ENCODE results near the gene NCKAP5.

The NCKAP5 gene

GRCh38 chr2:133194777-133195335 lies 373.4 kb downstream of the NCKAP5 start:
- no peak for TF ChIP-seq EZH2 (IDR thresholded peaks at IDR 0.05; ENCODE audit: borderline replicate concordance, low read length)
- TF ChIP-seq CTCF (IDR thresholded peaks at IDR 0.05; ENCODE audit: low read length) = no peak
- H3K36me3 ChIP-seq (ENCODE audit: insufficient read depth, low read length) = no peaks in the 10 kb centered on the region
- H3F3A ChIP-seq (ENCODE audit: insufficient read depth, low read length) = no peaks in the 10 kb centered on the region
- H3K4me3 ChIP-seq (ENCODE audit: low read depth, low read length, poor library complexity, severe bottlenecking) = no peak overlapping the region
- H3K4me1 ChIP-seq (ENCODE audit: insufficient read depth, low read length, severe bottlenecking) = no peaks in the 10 kb centered on the region
- H3K4me2 ChIP-seq (ENCODE audit: low read length) = no peak overlapping the region
- no peak overlapping the region for H3K27ac ChIP-seq (ENCODE audit: low read depth, low read length, poor library complexity, severe bottlenecking)
- H3K9ac ChIP-seq (ENCODE audit: low read length) = no peak overlapping the region
- H3K27me3 ChIP-seq (ENCODE audit: insufficient read depth, low read length) = no peaks in the 10 kb centered on the region
- H4K20me1 ChIP-seq (ENCODE audit: insufficient read depth, low read length) = no peaks in the 10 kb centered on the region
- no peaks in the 10 kb centered on the region for H3K79me2 ChIP-seq (ENCODE audit: insufficient read depth, low read length)
- H3K9me3 ChIP-seq (ENCODE audit: low read length) = no peaks in the 10 kb centered on the region
- no peaks in the 10 kb centered on the region for H3K9me2 ChIP-seq (ENCODE audit: low read depth, low read length)
- H2AFZ ChIP-seq (ENCODE audit: low read length) = no peak overlapping the region

- Histone ChIP-seq H3K36me3 (ENCODE audit: insufficient read depth, low read length) (no peaks in the 10 kb centered on the region), H3K27me3 (ENCODE audit: insufficient read depth, low read length) (no peaks in the 10 kb centered on the region), H3K9me2 (ENCODE audit: low read depth, low read length) (no peaks in the 10 kb centered on the region), H3K4me2 (ENCODE audit: low read length) (no peak overlapping the region), H3K4me1 (ENCODE audit: insufficient read depth, low read length, severe bottlenecking) (no peaks in the 10 kb centered on the region), H3K79me2 (ENCODE audit: insufficient read depth, low read length) (no peaks in the 10 kb centered on the region), H2AFZ (ENCODE audit: low read length) (no peak overlapping the region), H4K20me1 (ENCODE audit: insufficient read depth, low read length) (no peaks in the 10 kb centered on the region), H3K9me3 (ENCODE audit: low read length) (no peaks in the 10 kb centered on the region), H3F3A (ENCODE audit: insufficient read depth, low read length) (no peaks in the 10 kb centered on the region), H3K27ac (ENCODE audit: low read depth, low read length, poor library complexity, severe bottlenecking) (no peak overlapping the region), H3K9ac (ENCODE audit: low read length) (no peak overlapping the region), H3K4me3 (ENCODE audit: low read depth, low read length, poor library complexity, severe bottlenecking) (no peak overlapping the region)
- TF ChIP-seq CTCF (IDR thresholded peaks at IDR 0.05; ENCODE audit: low read length) = no peak
- no peak for TF ChIP-seq EZH2 (IDR thresholded peaks at IDR 0.05; ENCODE audit: borderline replicate concordance, low read length)
Observed at GRCh38 chr2:133194362-133194655, 374.0 kb downstream of the NCKAP5 start.

- Histone ChIP-seq H3K4me2 (ENCODE audit: low read length) (no peak overlapping the region), H3K79me2 (ENCODE audit: insufficient read depth, low read length) (no peaks in the 10 kb centered on the region), H3K9ac (ENCODE audit: low read length) (no peak overlapping the region), H3K27ac (ENCODE audit: low read depth, low read length, poor library complexity, severe bottlenecking) (no peak overlapping the region), H2AFZ (ENCODE audit: low read length) (no peak overlapping the region), H3K9me3 (ENCODE audit: low read length) (no peaks in the 10 kb centered on the region), H3K4me3 (ENCODE audit: low read depth, low read length, poor library complexity, severe bottlenecking) (no peak overlapping the region), H4K20me1 (ENCODE audit: insufficient read depth, low read length) (no peaks in the 10 kb centered on the region), H3F3A (ENCODE audit: insufficient read depth, low read length) (no peaks in the 10 kb centered on the region), H3K36me3 (ENCODE audit: insufficient read depth, low read length) (no peaks in the 10 kb centered on the region), H3K27me3 (ENCODE audit: insufficient read depth, low read length) (no peaks in the 10 kb centered on the region), H3K9me2 (ENCODE audit: low read depth, low read length) (no peaks in the 10 kb centered on the region), H3K4me1 (ENCODE audit: insufficient read depth, low read length, severe bottlenecking) (no peaks in the 10 kb centered on the region)
- no peak for TF ChIP-seq EZH2 (IDR thresholded peaks at IDR 0.05; ENCODE audit: borderline replicate concordance, low read length)
- TF ChIP-seq CTCF (IDR thresholded peaks at IDR 0.05; ENCODE audit: low read length) = no peak
Observed at GRCh38 chr2:133193544-133194361, 374.5 kb downstream of the NCKAP5 start.
